Measurements from ENCODE around the gene DIAPH2. TPM values are rescaled to one million over a fixed set of nuclear protein-coding genes. Genes with fewer than 3 reads are reported as not detected.

DIAPH2 gene
- total and polyA plus RNA-seq, 5 donors: 3.6 to 12.3 (median 10.9) TPM

DNA sequence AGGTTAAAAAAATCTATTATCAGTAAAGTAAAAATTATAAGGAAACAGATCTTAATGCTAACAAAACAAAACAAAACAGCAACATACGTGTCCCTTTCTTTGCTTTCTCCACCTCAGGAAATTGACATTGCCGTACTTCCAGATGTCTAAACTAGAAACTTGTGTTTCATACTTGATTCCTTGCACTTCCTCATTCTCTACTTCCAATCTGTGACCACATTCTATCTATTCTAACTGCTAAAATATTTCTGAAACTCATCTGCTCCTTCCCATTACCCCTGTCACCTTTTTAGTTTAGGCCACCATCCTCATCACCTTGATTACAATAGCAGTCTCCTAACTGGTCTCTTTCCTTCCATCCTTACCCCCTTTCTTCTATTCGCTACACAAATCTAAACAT, 176.6 kb downstream of the DIAPH2 start:
- no peak for DNase-seq
- no peak for ATAC-seq
- Histone ChIP-seq H3K4me1 (ENCODE audit: control insufficient read depth, insufficient read depth, low read length) (no peaks in the 10 kb centered on the region), H3K9me3 (ENCODE audit: control insufficient read depth, low read length) (no peaks in the 10 kb centered on the region), H3K4me3 (ENCODE audit: low read length) (no peak overlapping the region), H3K27ac (ENCODE audit: low read length) (no peak overlapping the region), H3K27me3 (ENCODE audit: control insufficient read depth, insufficient read depth) (no peaks in the 10 kb centered on the region)
- WGBS: 88% methylated on average over 3 of the region's 3 CpGs
- intact Hi-C loops (cut with DNase I): no loop called here

DNA sequence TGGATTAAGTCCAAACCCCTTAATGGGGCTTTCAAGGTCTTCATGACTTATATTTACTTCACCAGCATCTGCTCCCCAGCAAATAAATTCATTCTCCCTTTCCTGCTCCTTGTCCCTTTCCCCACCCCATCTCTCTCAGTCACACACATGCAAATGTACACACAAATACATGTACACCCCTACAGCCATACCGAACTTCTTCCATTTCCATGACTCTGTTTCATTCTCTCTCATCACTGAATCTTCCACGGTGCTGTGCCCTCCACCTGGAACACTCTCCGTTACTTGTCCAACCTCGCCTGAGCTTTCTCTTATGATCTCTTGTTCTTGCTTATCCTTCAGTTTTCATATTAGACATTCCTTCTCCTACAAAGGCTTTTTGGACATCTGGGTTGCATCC, 177.0 kb downstream of the DIAPH2 start:
- Histone ChIP-seq H3K27ac (ENCODE audit: low read length) (no peak overlapping the region), H3K9me3 (ENCODE audit: control insufficient read depth, low read length) (no peaks in the 10 kb centered on the region), H3K27me3 (ENCODE audit: control insufficient read depth, insufficient read depth) (no peaks in the 10 kb centered on the region), H3K4me1 (ENCODE audit: control insufficient read depth, insufficient read depth, low read length) (no peaks in the 10 kb centered on the region), H3K4me3 (ENCODE audit: low read length) (no peak overlapping the region)
- ATAC-seq (no peak), DNase-seq (no peak)
- intact Hi-C loops (cut with DNase I): no loop called here
- 98% methylated on average over 4 of the region's 4 CpGs for WGBS

- DNase-seq (no peak), ATAC-seq (no peak)
- Histone ChIP-seq H3K27ac (ENCODE audit: low read length) (no peak within 1 kb of the TSS), H3K4me1 (ENCODE audit: control insufficient read depth, insufficient read depth, low read length) (no peaks in the 10 kb centered on the region), H3K4me3 (ENCODE audit: low read length) (no peak within 1 kb of the TSS), H3K9me3 (ENCODE audit: control insufficient read depth, low read length) (no peaks in the 10 kb centered on the region), H3K27me3 (ENCODE audit: control insufficient read depth, insufficient read depth) (no peaks in the 10 kb centered on the region)
- 98% methylated on average over 10 of the region's 10 CpGs for WGBS
- intact Hi-C loops (cut with DNase I): no loop called here
Observed at GRCh38 chrX:96883608-96884007, 199.0 kb downstream of the DIAPH2 start, which contains the start of gene RPA4. Gene RPA4, plus strand, starts transcription at chrX:96883908. Its CDS starts 403 bp downstream, at chrX:96884311.

GRCh38 chrX:96884027-96884426, 199.4 kb downstream of the DIAPH2 start:
- DNase-seq: no peak
- intact Hi-C loops (cut with DNase I): no loop called here
- Histone ChIP-seq H3K4me1 (ENCODE audit: control insufficient read depth, insufficient read depth, low read length) (no peaks in the 10 kb centered on the region), H3K27ac (ENCODE audit: low read length) (no peak overlapping the region), H3K4me3 (ENCODE audit: low read length) (no peak overlapping the region), H3K9me3 (ENCODE audit: control insufficient read depth, low read length) (no peaks in the 10 kb centered on the region), H3K27me3 (ENCODE audit: control insufficient read depth, insufficient read depth) (no peaks in the 10 kb centered on the region)
- ATAC-seq: no peak
- 97% methylated on average over 13 of the region's 13 CpGs for WGBS

DNA sequence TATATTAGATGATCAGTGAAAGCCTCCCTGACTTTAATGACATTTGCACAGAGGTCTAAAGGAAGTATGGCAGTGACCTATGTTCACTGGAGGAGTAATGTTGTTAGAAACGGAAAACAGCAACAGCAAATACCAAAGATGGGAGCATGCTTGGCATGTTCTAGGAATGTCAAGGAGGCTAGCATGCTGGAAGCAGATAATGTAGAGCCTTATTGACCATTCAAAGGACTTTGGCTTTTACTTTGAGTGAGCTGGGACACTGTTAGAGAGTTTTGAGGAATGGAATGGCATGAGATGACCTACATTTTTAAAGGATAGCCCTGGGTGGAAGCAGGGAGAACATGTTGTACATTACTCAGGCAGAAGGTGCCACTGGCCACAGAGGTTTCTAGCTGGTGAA, 205.1 kb downstream of the DIAPH2 start:
- no peaks in the 10 kb centered on the region for H3K4me1 ChIP-seq (ENCODE audit: control insufficient read depth, insufficient read depth, low read length)
- no peak overlapping the region for H3K4me3 ChIP-seq (ENCODE audit: low read length)
- no peaks in the 10 kb centered on the region for H3K27me3 ChIP-seq (ENCODE audit: control insufficient read depth, insufficient read depth)
- WGBS: 57% methylated on average over 1 of the region's 1 CpG
- H3K9me3 ChIP-seq (ENCODE audit: control insufficient read depth, low read length): no peaks in the 10 kb centered on the region
- DNase-seq (no peak), ATAC-seq (peak in 1 of 2 donors; percentile 50)
- no peak overlapping the region for H3K27ac ChIP-seq (ENCODE audit: low read length)
- intact Hi-C loops (cut with DNase I): no loop called here

DNA sequence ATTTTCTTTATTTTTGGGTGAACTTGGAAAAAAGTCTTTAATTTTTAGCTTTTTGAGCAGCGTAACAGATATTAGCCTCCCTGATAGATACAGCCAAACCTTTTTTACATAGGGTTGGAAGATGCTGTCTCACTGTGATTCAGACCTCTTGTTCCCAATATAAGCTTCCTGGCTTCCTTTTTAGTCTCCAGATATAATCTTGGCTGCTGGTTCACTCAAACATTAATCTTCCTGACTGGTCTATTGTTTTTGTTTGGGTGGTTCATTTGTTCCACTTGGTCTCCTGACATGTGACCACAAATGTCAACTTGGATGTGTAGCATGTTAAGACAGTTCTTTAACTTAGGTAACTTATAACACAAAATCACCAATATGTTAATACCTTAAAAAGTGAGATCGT, 222.1 kb downstream of the DIAPH2 start:
- WGBS: 81% methylated on average over 2 of the region's 2 CpGs

GRCh38 chrX:96907516-96908272, 223.1 kb downstream of the DIAPH2 start:
- no peaks in the 10 kb centered on the region for H3K27me3 ChIP-seq (ENCODE audit: control insufficient read depth, insufficient read depth)
- H3K9me3 ChIP-seq (ENCODE audit: control insufficient read depth, low read length): no peaks in the 10 kb centered on the region
- H3K4me1 ChIP-seq (ENCODE audit: control insufficient read depth, insufficient read depth, low read length): no peaks in the 10 kb centered on the region
- intact Hi-C loops (cut with DNase I): no loop called here
- ATAC-seq (no peak), DNase-seq (no peak)
- no peak overlapping the region for H3K4me3 ChIP-seq (ENCODE audit: low read length)
- H3K27ac ChIP-seq (ENCODE audit: low read length): no peak overlapping the region
- WGBS: 42% methylated on average over 3 of the region's 3 CpGs

More for the DNA sequence above, 222.1 kb downstream of the DIAPH2 start:
- H3K4me1 ChIP-seq (ENCODE audit: control insufficient read depth, insufficient read depth, low read length): no peaks in the 10 kb centered on the region
- H3K27ac ChIP-seq (ENCODE audit: low read length): no peak overlapping the region
- H3K4me3 ChIP-seq (ENCODE audit: low read length): no peak overlapping the region
- no peak for DNase-seq
- no peaks in the 10 kb centered on the region for H3K9me3 ChIP-seq (ENCODE audit: control insufficient read depth, low read length)
- peak in 1 of 2 donors; percentile 65 for ATAC-seq
- intact Hi-C loops (cut with DNase I): no loop called here
- no peaks in the 10 kb centered on the region for H3K27me3 ChIP-seq (ENCODE audit: control insufficient read depth, insufficient read depth)

DNA sequence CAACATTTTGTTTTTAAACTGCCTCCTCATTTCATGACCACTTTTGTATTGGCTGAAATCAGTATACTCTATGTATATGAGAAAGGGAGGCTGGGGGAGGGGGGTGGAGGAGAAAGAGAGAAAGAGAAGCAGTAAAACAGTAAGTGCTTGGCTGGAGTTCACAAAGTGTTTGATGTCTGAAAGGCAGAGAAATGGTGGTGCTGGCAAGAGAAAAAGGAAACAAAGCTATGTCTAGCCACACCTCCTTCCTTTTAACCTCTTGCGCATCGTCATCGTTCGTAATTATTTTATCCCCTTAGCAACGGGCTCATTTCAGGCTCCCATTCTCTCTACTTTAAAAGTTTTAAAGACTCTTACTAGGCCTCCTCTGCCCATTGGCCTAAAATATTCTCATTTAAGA, 224.6 kb downstream of the DIAPH2 start:
- WGBS: 84% methylated on average over 5 of the region's 5 CpGs
- DNase-seq: no peak
- H3K4me1 ChIP-seq (ENCODE audit: control insufficient read depth, insufficient read depth, low read length): no peaks in the 10 kb centered on the region
- H3K4me3 ChIP-seq (ENCODE audit: low read length): no peak overlapping the region
- intact Hi-C loops (cut with DNase I): no loop called here
- H3K27ac ChIP-seq (ENCODE audit: low read length): no peak overlapping the region
- no peaks in the 10 kb centered on the region for H3K27me3 ChIP-seq (ENCODE audit: control insufficient read depth, insufficient read depth)
- H3K9me3 ChIP-seq (ENCODE audit: control insufficient read depth, low read length): no peaks in the 10 kb centered on the region
- no peak for ATAC-seq

DNA sequence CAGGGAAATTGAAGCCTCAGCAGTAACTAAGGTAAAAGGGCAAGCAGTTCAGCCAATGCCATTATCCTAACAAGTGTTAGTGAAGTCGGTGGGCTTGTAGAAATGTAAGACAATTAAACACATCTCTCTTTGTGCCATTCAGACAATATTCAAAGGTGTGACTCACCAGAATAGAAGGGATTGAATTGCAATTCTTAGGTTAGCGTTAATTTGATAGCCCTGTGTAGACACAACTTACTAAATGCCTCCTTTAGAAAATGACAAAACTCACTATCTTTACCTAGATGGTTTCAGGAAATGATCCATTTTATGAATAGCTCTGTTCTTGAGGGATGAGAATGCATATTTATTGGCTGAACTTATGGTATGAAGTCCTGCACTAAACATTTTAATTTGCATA, 234.2 kb downstream of the DIAPH2 start:
- 88% methylated on average over 2 of the region's 2 CpGs for WGBS
- intact Hi-C loops (cut with DNase I): loop anchor here in 1 of 4 donors (10.0 kb wide), 1 partner anchor 84 kb away; no protein-coding TSS in a partner anchor
- Histone ChIP-seq H3K4me1 (ENCODE audit: control insufficient read depth, insufficient read depth, low read length) (no peaks in the 10 kb centered on the region), H3K27ac (ENCODE audit: low read length) (no peak overlapping the region), H3K27me3 (ENCODE audit: control insufficient read depth, insufficient read depth) (no peaks in the 10 kb centered on the region), H3K9me3 (ENCODE audit: control insufficient read depth, low read length) (no peaks in the 10 kb centered on the region), H3K4me3 (ENCODE audit: low read length) (no peak overlapping the region)
- ATAC-seq (no peak), DNase-seq (no peak)

DNA sequence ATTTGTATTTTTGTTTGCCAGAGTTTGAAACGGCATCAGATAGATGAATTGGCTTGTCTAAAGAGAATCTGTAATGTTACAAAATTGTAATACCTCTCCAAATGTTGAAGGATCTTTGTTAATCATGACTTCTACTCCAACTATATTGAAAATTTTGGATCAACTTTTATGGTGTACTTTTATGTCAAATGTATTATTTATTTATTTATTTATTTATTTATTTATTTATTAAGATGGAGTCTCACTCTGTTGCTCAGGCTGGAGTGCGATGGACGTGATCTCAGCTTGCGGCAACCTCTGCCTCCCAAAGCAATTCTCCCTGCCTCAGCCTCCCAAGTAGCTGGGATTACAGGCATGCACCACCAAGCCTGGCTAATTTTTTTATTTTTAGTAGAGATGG, 235.0 kb downstream of the DIAPH2 start:
- WGBS: 98% methylated on average over 4 of the region's 4 CpGs
- no peaks in the 10 kb centered on the region for H3K9me3 ChIP-seq (ENCODE audit: control insufficient read depth, low read length)
- H3K27me3 ChIP-seq (ENCODE audit: control insufficient read depth, insufficient read depth): no peaks in the 10 kb centered on the region
- H3K4me1 ChIP-seq (ENCODE audit: control insufficient read depth, insufficient read depth, low read length): no peaks in the 10 kb centered on the region
- no peak for ATAC-seq
- no peak overlapping the region for H3K27ac ChIP-seq (ENCODE audit: low read length)
- no peak for DNase-seq
- H3K4me3 ChIP-seq (ENCODE audit: low read length): no peak overlapping the region
- intact Hi-C loops (cut with DNase I): loop anchor here in 1 of 4 donors (10.0 kb wide), 1 partner anchor 85 kb away; no protein-coding TSS in a partner anchor

DNA sequence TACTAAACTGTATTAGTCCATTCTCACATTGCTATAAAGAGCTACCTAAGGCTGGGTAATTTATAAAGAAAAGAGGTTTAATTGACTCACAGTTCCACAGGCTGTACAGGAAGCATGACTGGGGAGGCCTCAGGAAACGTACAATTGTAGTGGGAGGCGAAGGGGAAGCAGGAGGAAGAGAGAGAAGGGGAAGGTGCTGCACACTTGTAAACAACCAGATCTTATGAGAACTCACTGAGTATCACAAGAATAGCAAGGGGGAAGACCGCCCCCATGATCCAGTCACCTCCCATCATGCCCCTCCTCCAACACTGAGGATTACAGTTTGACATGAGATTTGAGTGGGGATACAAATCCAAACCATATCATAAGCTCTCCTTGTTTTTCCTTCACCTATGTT, 239.9 kb downstream of the DIAPH2 start:
- ATAC-seq: no peak
- WGBS: 77% methylated on average over 3 of the region's 3 CpGs
- intact Hi-C loops (cut with DNase I): no loop called here
- no peak overlapping the region for H3K4me3 ChIP-seq (ENCODE audit: low read length)
- no peaks in the 10 kb centered on the region for H3K9me3 ChIP-seq (ENCODE audit: control insufficient read depth, low read length)
- no peaks in the 10 kb centered on the region for H3K4me1 ChIP-seq (ENCODE audit: control insufficient read depth, insufficient read depth, low read length)
- no peaks in the 10 kb centered on the region for H3K27me3 ChIP-seq (ENCODE audit: control insufficient read depth, insufficient read depth)
- no peak for DNase-seq
- no peak overlapping the region for H3K27ac ChIP-seq (ENCODE audit: low read length)

DNA sequence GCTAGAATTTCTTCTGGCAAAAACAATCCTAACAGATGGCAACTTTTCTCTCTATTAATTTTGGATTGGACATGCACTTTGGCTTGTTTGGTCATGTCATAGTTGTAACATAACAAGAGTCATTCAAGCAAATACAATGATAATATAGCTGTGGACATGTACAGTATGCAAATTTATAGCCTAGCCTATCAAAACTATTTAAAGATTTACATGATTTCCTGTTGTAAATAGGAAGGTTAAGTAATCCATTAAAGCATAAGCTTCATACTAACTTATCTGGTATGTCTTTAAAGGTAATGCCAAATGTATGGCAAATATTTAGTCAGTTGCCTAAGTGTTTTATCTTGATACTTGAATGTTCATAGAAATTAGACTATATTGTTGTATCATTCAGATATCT, 244.4 kb downstream of the DIAPH2 start:
- intact Hi-C loops (cut with DNase I): no loop called here
- ATAC-seq (no peak), DNase-seq (no peak)
- Histone ChIP-seq H3K9me3 (ENCODE audit: control insufficient read depth, low read length) (no peaks in the 10 kb centered on the region), H3K27ac (ENCODE audit: low read length) (no peak overlapping the region), H3K4me1 (ENCODE audit: control insufficient read depth, insufficient read depth, low read length) (no peaks in the 10 kb centered on the region), H3K4me3 (ENCODE audit: low read length) (no peak overlapping the region), H3K27me3 (ENCODE audit: control insufficient read depth, insufficient read depth) (no peaks in the 10 kb centered on the region)
